Small intestine (tissue), 7 donors: ENCODE data around the gene TEX9. TPM values are rescaled to one million over a fixed set of nuclear protein-coding genes. Genes with fewer than 3 reads are reported as not detected.

Source experiments
- DNase-seq, 2 donors: peaks; one replicate each; pipeline versions ENCODE4 v3.0.0 to v3.0.0-alpha.2; 2013
- FAIRE-seq: peaks from 2 replicates; lab custom pipeline; 2012; peaks lifted over from hg19 to GRCh38; lab: Jason Lieb, UNC
- H3K27ac ChIP-seq, 3 donors: one replicate each; pipeline ENCODE4 v1.5.1; 2013; ENCODE audit warnings: low read length in 2 of 3, mild to moderate bottlenecking in 2 of 3, control low read depth in 1 of 3, inconsistent platforms in 1 of 3, low read depth in 1 of 3, moderate library complexity in 1 of 3
- H3K27me3 ChIP-seq, 3 donors: one replicate each; pipeline ENCODE4 v1.6.1; 2013; ENCODE audit warnings: low read length in 3 of 3, inconsistent platforms in 1 of 3; ENCODE audit not compliant: control insufficient read depth in 3 of 3, insufficient read depth in 3 of 3
- H3K36me3 ChIP-seq, 3 donors: one replicate each; pipeline ENCODE4 v1.6.1; 2013; ENCODE audit warnings: low read length in 3 of 3, inconsistent platforms in 1 of 3, low read depth in 1 of 3, mild to moderate bottlenecking in 1 of 3, moderate library complexity in 1 of 3; ENCODE audit not compliant: control insufficient read depth in 3 of 3, insufficient read depth in 2 of 3
- H3K4me1 ChIP-seq, 3 donors: one replicate each; pipeline ENCODE4 v1.6.1; 2013; ENCODE audit warnings: low read length in 2 of 3, inconsistent platforms in 1 of 3, low read depth in 1 of 3, mild to moderate bottlenecking in 1 of 3, moderate library complexity in 1 of 3; ENCODE audit not compliant: control insufficient read depth in 3 of 3, insufficient read depth in 2 of 3
- H3K4me3 ChIP-seq, 3 donors: one replicate each; pipeline ENCODE4 v1.5.1; 2013; ENCODE audit warnings: low read length in 3 of 3, control low read depth in 1 of 3, inconsistent platforms in 1 of 3, low read depth in 1 of 3, mild to moderate bottlenecking in 1 of 3, moderate library complexity in 1 of 3
- H3K9me3 ChIP-seq, 2 donors: one replicate each; pipeline ENCODE4 v1.6.1; 2013; ENCODE audit warnings: low read depth in 1 of 2, low read length in 1 of 2; ENCODE audit not compliant: control insufficient read depth in 2 of 2, insufficient read depth in 1 of 2
- WGBS, 3 donors: extraction: QIAGEN DNeasy Blood & Tissue Kit; methylation state at CpG; one replicate each; pipeline ENCODE4 v1.1.7; 2013; 5-methylcytosine and 5-hydroxymethylcytosine counted together
- polyA plus RNA-seq, 4 donors: library from polyadenylated mRNA; stranded (reverse) in 3 of 4; unstranded in 1 of 4; fragments of 200-250 nt in 3 of 4; fragments of 120-200 nt in 1 of 4; gene quantifications; one replicate each; pipeline versions ENCODE4 v1.2.1 to v1.2.3, GENCODE V29; 2013
- donor health status: healthy with polysubstance abuse.
- donor health status: control.
- donor health status: control.
- donor health status: Bipolar disorder and iron deficiency.
- donor health status: healthy.

TEX9 gene
- polyA plus RNA-seq, 4 donors = 1.4 to 8.9 (median 7.0) TPM

- H3K4me1 ChIP-seq = no peaks in the 10 kb centered on the region
- FAIRE-seq = no peak
- WGBS, 3 donors = 91 to 93% (median 92%) methylated on average over 5 of the region's 5 CpGs
Measured at GRCh38 chr15:56432304-56432703, 67.1 kb downstream of the TEX9 start.

DNA sequence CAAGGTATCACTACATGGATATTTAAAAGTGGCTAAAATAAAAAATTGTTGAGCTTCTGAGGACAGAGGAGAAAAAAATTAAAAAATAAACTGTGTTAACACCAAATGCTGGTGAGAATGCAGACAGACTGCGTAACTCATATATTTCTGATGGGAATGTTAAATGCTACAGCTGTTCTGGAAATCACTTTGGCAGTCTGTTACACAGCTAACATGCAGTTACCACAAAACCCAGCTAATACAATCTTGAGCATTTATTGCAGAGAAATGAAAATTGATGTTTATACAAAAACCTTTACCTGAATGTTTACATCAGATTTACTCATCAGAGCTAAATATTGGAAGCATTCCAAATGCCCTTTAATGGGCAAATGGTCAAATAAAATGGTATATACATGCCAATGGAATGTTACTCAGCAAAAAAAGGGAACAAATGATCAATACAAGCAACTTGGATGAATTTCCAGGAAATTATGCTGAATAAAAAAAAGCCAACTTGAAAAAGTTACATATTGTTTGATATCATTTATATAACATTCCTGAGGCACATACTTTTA lies 75.1 kb downstream of the TEX9 start:
- no peaks in the 10 kb centered on the region for H3K27me3 ChIP-seq
- FAIRE-seq (no peak), DNase-seq (no peak)
- no peaks in the 10 kb centered on the region for H3K9me3 ChIP-seq
- no peaks in the 10 kb centered on the region for H3K36me3 ChIP-seq
- H3K4me3 ChIP-seq = no peak overlapping the region
- 92 to 97% (median 97%) methylated on average over 1 of the region's 1 CpG for WGBS, 3 donors
- no peak overlapping the region for H3K27ac ChIP-seq
- no peaks in the 10 kb centered on the region for H3K4me1 ChIP-seq

More at GRCh38 chr15:56432304-56432703, 67.1 kb downstream of the TEX9 start:
- Histone ChIP-seq H3K9me3 (no peaks in the 10 kb centered on the region), H3K27ac (no peak overlapping the region), H3K36me3 (peaks cover 0 to 4% (median 0%) of the 10 kb centered on the region in 3 donors), H3K27me3 (no peaks in the 10 kb centered on the region), H3K4me3 (no peak overlapping the region)
- no peak for DNase-seq

GRCh38 chr15:56442354-56442753 lies 77.1 kb downstream of the TEX9 start:
- H3K4me3 ChIP-seq = no peak overlapping the region
- WGBS, 3 donors = 96 to 99% (median 97%) methylated on average over 3 of the region's 3 CpGs
- no peak for FAIRE-seq
- H3K36me3 ChIP-seq = no peaks in the 10 kb centered on the region
- DNase-seq = no peak
- no peaks in the 10 kb centered on the region for H3K27me3 ChIP-seq
- H3K9me3 ChIP-seq = no peaks in the 10 kb centered on the region
- no peaks in the 10 kb centered on the region for H3K4me1 ChIP-seq
- H3K27ac ChIP-seq = no peak overlapping the region

GRCh38 chr15:56445746-56446145 lies 80.5 kb downstream of the TEX9 start:
- 25 to 69% (median 43%) methylated on average over 5 of the region's 5 CpGs for WGBS, 3 donors
- no peak for FAIRE-seq

DNA sequence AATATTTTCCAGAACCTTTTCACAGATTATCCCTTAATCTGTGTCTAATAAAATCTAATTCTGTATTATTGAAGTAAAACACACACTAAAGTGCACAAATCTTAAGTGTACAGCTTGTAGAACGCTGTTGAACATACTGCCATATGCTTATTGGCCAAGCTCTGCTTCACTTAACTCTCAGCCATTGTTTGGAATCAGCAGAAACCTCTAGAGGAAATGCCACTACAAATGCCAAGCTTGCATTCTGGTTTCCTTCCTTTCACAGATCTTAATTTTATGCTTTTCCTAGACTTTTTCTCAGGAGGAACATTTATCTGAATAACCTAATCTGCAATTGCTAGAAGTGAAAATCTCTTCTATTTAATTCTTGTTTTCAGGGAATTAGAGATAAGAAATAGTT lies 89.6 kb downstream of the TEX9 start:
- FAIRE-seq (no peak), DNase-seq (no peak)
- Histone ChIP-seq H3K27me3 (no peaks in the 10 kb centered on the region), H3K4me3 (no peak overlapping the region), H3K27ac (no peak overlapping the region), H3K9me3 (no peaks in the 10 kb centered on the region), H3K4me1 (no peaks in the 10 kb centered on the region), H3K36me3 (peaks cover 0 to 3% (median 0%) of the 10 kb centered on the region in 3 donors)
- 71 to 81% (median 78%) methylated on average over 1 of the region's 1 CpG for WGBS, 3 donors

More at GRCh38 chr15:56445746-56446145, 80.5 kb downstream of the TEX9 start:
- Histone ChIP-seq H3K27ac (no peak overlapping the region), H3K9me3 (no peaks in the 10 kb centered on the region), H3K4me3 (no peak overlapping the region), H3K4me1 (no peaks in the 10 kb centered on the region), H3K27me3 (no peaks in the 10 kb centered on the region), H3K36me3 (no peaks in the 10 kb centered on the region)
- DNase-seq = peak in 1 of 2 donors; percentile 42

DNA sequence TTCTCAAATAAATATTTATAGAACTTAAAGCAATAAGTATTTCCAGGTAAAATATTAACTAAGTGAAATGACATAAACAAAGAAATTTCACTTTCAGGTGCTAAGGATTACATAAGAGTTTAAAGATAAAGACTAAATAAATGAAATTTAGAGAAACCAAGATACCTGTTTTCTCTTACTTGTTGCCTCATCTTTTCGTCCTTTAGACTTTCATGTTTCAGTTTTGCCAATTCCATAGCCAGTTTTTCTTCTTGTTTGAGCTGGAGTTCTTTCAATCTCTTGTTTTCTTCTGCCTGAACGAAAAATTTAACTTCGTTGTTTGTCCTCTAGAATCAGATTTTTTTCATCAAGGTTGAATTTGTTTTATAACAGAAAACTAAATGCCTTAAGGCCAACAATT lies 91.0 kb downstream of the TEX9 start:
- H3K27me3 ChIP-seq = no peaks in the 10 kb centered on the region
- no peaks in the 10 kb centered on the region for H3K9me3 ChIP-seq
- H3K27ac ChIP-seq = no peak overlapping the region
- 77 to 85% (median 85%) methylated on average over 3 of the region's 3 CpGs for WGBS, 3 donors
- DNase-seq (no peak), FAIRE-seq (no peak)
- H3K4me3 ChIP-seq = no peak overlapping the region
- H3K4me1 ChIP-seq = no peaks in the 10 kb centered on the region
- H3K36me3 ChIP-seq = peaks cover 0 to 3% (median 0%) of the 10 kb centered on the region in 3 donors

GRCh38 chr15:56459096-56459495 lies 93.9 kb downstream of the TEX9 start:
- peaks cover 0 to 3% (median 0%) of the 10 kb centered on the region in 3 donors for H3K36me3 ChIP-seq
- H3K9me3 ChIP-seq = no peaks in the 10 kb centered on the region
- WGBS, 3 donors = 93 to 96% (median 94%) methylated on average over 2 of the region's 2 CpGs
- no peak overlapping the region for H3K4me3 ChIP-seq
- H3K4me1 ChIP-seq = no peaks in the 10 kb centered on the region
- DNase-seq (no peak), FAIRE-seq (no peak)
- H3K27ac ChIP-seq = no peak overlapping the region
- H3K27me3 ChIP-seq = no peaks in the 10 kb centered on the region

DNA sequence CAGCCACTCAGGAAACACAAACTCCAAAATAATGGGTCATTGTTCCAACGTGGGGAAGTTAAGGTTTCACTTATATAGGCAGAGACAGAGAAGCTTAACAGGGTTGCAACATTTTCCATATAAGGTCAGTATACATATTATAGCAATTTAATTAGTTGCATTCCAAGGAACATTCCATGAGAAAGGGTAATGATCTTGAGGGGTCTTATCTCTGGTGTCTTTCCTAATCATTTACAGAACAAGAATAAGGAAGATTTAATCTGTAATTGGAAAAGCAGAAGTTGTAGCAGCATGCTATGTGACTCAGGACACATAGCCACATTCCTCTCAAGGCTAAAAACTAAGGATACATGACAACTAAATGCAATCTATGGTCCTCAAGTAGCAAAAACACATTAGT lies 94.8 kb downstream of the TEX9 start:
- Histone ChIP-seq H3K36me3 (peaks cover 0 to 3% (median 0%) of the 10 kb centered on the region in 3 donors), H3K4me3 (no peak overlapping the region), H3K4me1 (no peaks in the 10 kb centered on the region), H3K27ac (no peak overlapping the region), H3K9me3 (no peaks in the 10 kb centered on the region), H3K27me3 (no peaks in the 10 kb centered on the region)
- WGBS, 3 donors = 20 to 42% (median 22%) methylated on average over 1 of the region's 1 CpG
- DNase-seq = no peak
- no peak for FAIRE-seq

DNA sequence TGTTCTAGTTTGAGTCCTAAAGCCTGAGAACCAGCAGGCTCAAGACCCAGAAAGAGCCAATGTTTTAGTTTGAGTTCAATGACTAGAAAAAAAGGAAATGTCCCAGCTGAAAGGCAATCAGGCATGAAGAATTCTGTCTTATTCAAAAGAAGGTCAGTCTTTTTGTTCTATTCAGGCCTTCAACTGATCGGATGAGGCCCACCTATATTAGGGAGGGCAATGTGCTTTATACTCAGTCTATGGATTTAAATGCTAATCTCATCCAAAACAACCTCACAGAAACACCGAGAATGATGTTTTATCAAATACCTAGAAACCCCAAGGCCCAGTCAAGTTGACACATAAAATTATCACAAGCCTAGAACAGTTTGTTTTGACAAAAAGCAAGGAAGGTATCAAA lies 95.7 kb downstream of the TEX9 start:
- peaks cover 0 to 2% (median 0%) of the 10 kb centered on the region in 3 donors for H3K4me1 ChIP-seq
- H3K27me3 ChIP-seq = no peaks in the 10 kb centered on the region
- H3K36me3 ChIP-seq = peaks cover 0 to 3% (median 0%) of the 10 kb centered on the region in 3 donors
- no peak overlapping the region for H3K4me3 ChIP-seq
- no peak overlapping the region for H3K27ac ChIP-seq
- FAIRE-seq = no peak
- no peak for DNase-seq
- 91 to 93% (median 91%) methylated on average over 2 of the region's 2 CpGs for WGBS, 3 donors
- no peaks in the 10 kb centered on the region for H3K9me3 ChIP-seq
